Calu3 (cell line): ENCODE results near the gene ZBTB40. TPM values are rescaled to one million over a fixed set of nuclear protein-coding genes. Genes with fewer than 3 reads are reported as not detected.

Experiments used
- BruUV-seq: library from RNA; stranded (reverse); fragments of 400-500 nt; replicated peaks from 2 replicates; lab custom pipeline; 2021; lab: Mats Ljungman, UMichigan
- CTCF ChIA-PET: fragments of 300-600 bp; sonication (Branson Sonifier 250); formaldehyde crosslinking; loops from one replicate; lab custom pipeline; 2022; ENCODE audit warnings: antibody characterized with exemption; lab: Charles Lee
- DNase-seq: peaks from one replicate; pipeline ENCODE4 v3.0.0; 2022
- H3K27ac Mint-ChIP-seq: one replicate; pipeline ENCODE4 v1.8.0; 2022; ENCODE audit warnings: mixed read lengths; ENCODE audit not compliant: unreplicated experiment
- H3K27me3 Mint-ChIP-seq: one replicate; pipeline ENCODE4 v1.8.0; 2022; ENCODE audit warnings: mixed read lengths; ENCODE audit not compliant: unreplicated experiment
- H3K36me3 Mint-ChIP-seq: one replicate; pipeline ENCODE4 v1.8.0; 2022; ENCODE audit warnings: mild to moderate bottlenecking, moderate library complexity, mixed read lengths; ENCODE audit not compliant: insufficient read depth, unreplicated experiment
- H3K4me1 Mint-ChIP-seq: one replicate; pipeline ENCODE4 v1.8.0; 2022; ENCODE audit warnings: mild to moderate bottlenecking, low read depth, mixed read lengths; ENCODE audit not compliant: unreplicated experiment
- H3K4me3 Mint-ChIP-seq: one replicate; pipeline ENCODE4 v1.8.0; 2022; ENCODE audit warnings: mild to moderate bottlenecking, low read depth, moderate library complexity, mixed read lengths; ENCODE audit not compliant: unreplicated experiment
- H3K9me3 Mint-ChIP-seq: one replicate; pipeline ENCODE4 v1.8.0; 2022; ENCODE audit warnings: low read depth, mixed read lengths; ENCODE audit not compliant: unreplicated experiment
- intact Hi-C: fragments of 100-400 bp; cut with micrococcal nuclease; formaldehyde crosslinking; loops from one replicate; pipeline ENCODE4 v1.10.0; 2022; ENCODE audit not compliant: unreplicated experiment
- total RNA-seq: library from RNA; stranded (reverse); gene quantifications from 2 replicates; pipeline ENCODE4 v1.2.3, GENCODE V29; 2022
- TF ChIP-seq, protein P1 (sequence below): fragments of 200-600 bp; IDR thresholded peaks from one replicate; pipeline ENCODE4 v1.8.0; 2022; ENCODE audit warnings: antibody characterized with exemption; ENCODE audit not compliant: unreplicated experiment

Gene ZBTB40
- total RNA-seq, 1 experiment from 2014 or later = 18.7 TPM

DNA sequence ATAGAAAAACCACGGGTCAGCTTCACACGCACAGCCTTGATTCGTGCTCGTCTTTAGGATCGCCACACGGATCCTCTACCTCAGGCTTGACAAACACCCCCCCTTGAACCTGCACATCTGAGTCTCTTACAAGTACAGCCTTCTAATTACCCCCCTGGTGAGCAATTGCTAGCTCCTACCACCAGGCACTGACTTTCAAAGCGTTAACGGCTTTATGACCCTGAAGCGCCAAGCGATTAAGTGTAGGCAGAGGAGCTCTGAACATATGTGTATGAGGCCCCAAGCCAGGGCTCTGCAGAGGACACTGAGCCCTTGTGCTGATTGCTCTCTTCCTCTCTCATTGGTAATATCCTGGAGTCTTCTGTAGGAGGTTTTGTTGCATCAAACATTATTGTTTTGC, 55.9 kb downstream of the ZBTB40 start:
- CTCF ChIA-PET = no interaction called here
- H3K36me3 Mint-ChIP-seq = peaks cover 8% of the 10 kb centered on the region
- H3K4me1 Mint-ChIP-seq = no peaks in the 10 kb centered on the region
- intact Hi-C loops = no loop called here
- no TSS peak for BruUV-seq
- no peaks in the 10 kb centered on the region for H3K9me3 Mint-ChIP-seq
- H3K27me3 Mint-ChIP-seq = no peaks in the 10 kb centered on the region
- DNase-seq = no peak
- no peak overlapping the region for H3K27ac Mint-ChIP-seq
- TF ChIP-seq, protein P1, sequence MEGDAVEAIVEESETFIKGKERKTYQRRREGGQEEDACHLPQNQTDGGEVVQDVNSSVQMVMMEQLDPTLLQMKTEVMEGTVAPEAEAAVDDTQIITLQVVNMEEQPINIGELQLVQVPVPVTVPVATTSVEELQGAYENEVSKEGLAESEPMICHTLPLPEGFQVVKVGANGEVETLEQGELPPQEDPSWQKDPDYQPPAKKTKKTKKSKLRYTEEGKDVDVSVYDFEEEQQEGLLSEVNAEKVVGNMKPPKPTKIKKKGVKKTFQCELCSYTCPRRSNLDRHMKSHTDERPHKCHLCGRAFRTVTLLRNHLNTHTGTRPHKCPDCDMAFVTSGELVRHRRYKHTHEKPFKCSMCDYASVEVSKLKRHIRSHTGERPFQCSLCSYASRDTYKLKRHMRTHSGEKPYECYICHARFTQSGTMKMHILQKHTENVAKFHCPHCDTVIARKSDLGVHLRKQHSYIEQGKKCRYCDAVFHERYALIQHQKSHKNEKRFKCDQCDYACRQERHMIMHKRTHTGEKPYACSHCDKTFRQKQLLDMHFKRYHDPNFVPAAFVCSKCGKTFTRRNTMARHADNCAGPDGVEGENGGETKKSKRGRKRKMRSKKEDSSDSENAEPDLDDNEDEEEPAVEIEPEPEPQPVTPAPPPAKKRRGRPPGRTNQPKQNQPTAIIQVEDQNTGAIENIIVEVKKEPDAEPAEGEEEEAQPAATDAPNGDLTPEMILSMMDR = no peak
- no peak overlapping the region for H3K4me3 Mint-ChIP-seq

DNA sequence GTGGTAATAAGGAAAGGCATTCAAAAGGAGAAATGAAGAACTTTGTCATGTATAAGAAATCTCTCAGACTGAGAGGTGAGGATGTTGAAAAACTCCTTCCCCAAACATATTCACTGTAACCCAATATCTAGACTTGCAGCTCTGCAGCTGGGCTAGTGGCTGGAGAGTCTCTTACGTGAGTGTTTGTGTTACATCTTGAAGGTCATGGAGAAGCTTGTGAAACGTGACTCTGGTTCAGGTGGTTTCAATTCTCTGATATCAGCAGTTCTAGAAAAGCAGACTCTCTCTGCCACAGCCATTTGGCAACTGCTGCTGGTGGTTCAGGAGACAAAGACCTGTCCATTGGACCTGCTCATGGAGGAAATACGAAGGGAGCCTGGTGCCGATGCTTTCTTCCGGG, 56.7 kb downstream of the ZBTB40 start:
- no peaks in the 10 kb centered on the region for H3K9me3 Mint-ChIP-seq
- no peak for DNase-seq
- no peak overlapping the region for H3K27ac Mint-ChIP-seq
- no TSS peak for BruUV-seq
- CTCF ChIA-PET = no interaction called here
- no peak overlapping the region for H3K4me3 Mint-ChIP-seq
- no peaks in the 10 kb centered on the region for H3K4me1 Mint-ChIP-seq
- H3K27me3 Mint-ChIP-seq = no peaks in the 10 kb centered on the region
- TF ChIP-seq, protein P1 = no peak
- intact Hi-C loops = no loop called here
- H3K36me3 Mint-ChIP-seq = peaks cover 8% of the 10 kb centered on the region

DNA sequence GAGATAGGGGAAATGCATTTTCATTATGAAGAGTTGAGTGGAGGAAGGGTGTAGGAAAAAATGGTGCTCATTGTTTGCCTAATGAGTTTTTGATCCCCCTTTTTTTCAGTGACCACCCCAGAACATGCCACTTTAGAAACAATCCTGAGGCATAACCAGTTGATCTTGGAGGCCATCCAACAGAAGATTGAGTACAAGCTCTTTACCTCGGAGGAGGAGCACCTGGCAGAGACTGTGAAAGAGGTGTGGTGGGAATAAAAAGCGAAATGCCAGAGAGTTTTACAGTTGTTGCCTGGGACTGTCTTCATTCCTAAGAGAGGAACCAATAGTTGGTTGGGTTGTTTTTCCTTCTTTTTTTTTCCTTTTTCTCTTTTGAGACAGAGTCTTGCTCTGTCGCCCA, 57.3 kb downstream of the ZBTB40 start:
- H3K27ac Mint-ChIP-seq = no peak overlapping the region
- no peaks in the 10 kb centered on the region for H3K4me1 Mint-ChIP-seq
- no peak for DNase-seq
- H3K9me3 Mint-ChIP-seq = no peaks in the 10 kb centered on the region
- H3K4me3 Mint-ChIP-seq = no peak overlapping the region
- no TSS peak for BruUV-seq
- intact Hi-C loops = no loop called here
- TF ChIP-seq, protein P1 = no peak
- no peaks in the 10 kb centered on the region for H3K27me3 Mint-ChIP-seq
- H3K36me3 Mint-ChIP-seq = peaks cover 8% of the 10 kb centered on the region
- CTCF ChIA-PET = no interaction called here

- Mint-ChIP-seq H3K27ac (no peak overlapping the region), H3K27me3 (no peaks in the 10 kb centered on the region), H3K9me3 (no peaks in the 10 kb centered on the region), H3K36me3 (peaks cover 8% of the 10 kb centered on the region), H3K4me3 (no peak overlapping the region), H3K4me1 (no peaks in the 10 kb centered on the region)
- TF ChIP-seq, protein P1 = no peak
- CTCF ChIA-PET = no interaction called here
- intact Hi-C loops = no loop called here
- no TSS peak for BruUV-seq
- DNase-seq = no peak
Observed at GRCh38 chr1:22509815-22510214, 58.2 kb downstream of the ZBTB40 start.
